Kidney (tissue), 11 donors: ENCODE measurements around the gene BUB1. TPM values are rescaled to one million over a fixed set of nuclear protein-coding genes. Genes with fewer than 3 reads are reported as not detected.
"Not testable (repeated sequence)": the region's sequence is repeated elsewhere in the genome, so short reads cannot be mapped to it uniquely, and the experiment has no call there.

Experiments
- DNase-seq, 5 donors: peaks; one replicate each; pipeline ENCODE4 v3.0.0-alpha.2; 2013 to 2020
- FAIRE-seq: peaks from 2 replicates; lab custom pipeline; 2012; peaks lifted over from hg19 to GRCh38; lab: Jason Lieb, UNC
- H3K27ac ChIP-seq, 2 donors: one replicate each; pipeline ENCODE4 v1.7.0; 2013; ENCODE audit warnings: low read depth in 2 of 2, low read length in 2 of 2, inconsistent platforms in 1 of 2
- H3K27me3 ChIP-seq: one replicate; pipeline ENCODE4 v1.7.1; 2013; ENCODE audit warnings: low read length, inconsistent platforms; ENCODE audit not compliant: control insufficient read depth, insufficient read depth
- H3K36me3 ChIP-seq, 3 donors: one replicate each; pipeline versions ENCODE4 v1.7.0 to v1.7.1; 2013; ENCODE audit warnings: low read length in 3 of 3, control low read depth in 1 of 3, inconsistent platforms in 1 of 3; ENCODE audit not compliant: insufficient read depth in 3 of 3, control insufficient read depth in 2 of 3
- H3K4me1 ChIP-seq, 3 donors: one replicate each; pipeline versions ENCODE4 v1.7.0 to v1.7.1; 2013; ENCODE audit warnings: low read length in 3 of 3, inconsistent platforms in 1 of 3, low read depth in 1 of 3; ENCODE audit not compliant: control insufficient read depth in 2 of 3, insufficient read depth in 2 of 3
- H3K4me3 ChIP-seq, 3 donors: one replicate each; pipeline versions ENCODE4 v1.7.0 to v1.8.1; 2013; ENCODE audit warnings: low read length in 3 of 3, control low read depth in 1 of 3, inconsistent platforms in 1 of 3
- H3K9ac ChIP-seq, 3 donors: one replicate each; pipeline versions ENCODE4 v1.7.0 to v1.7.1; 2013; ENCODE audit warnings: low read length in 3 of 3, control low read depth in 1 of 3, inconsistent platforms in 1 of 3
- H3K9me3 ChIP-seq, 3 donors: one replicate each; pipeline versions ENCODE4 v1.7.0 to v1.7.1; 2013; ENCODE audit warnings: low read length in 3 of 3, control low read depth in 1 of 3, inconsistent platforms in 1 of 3; ENCODE audit not compliant: control insufficient read depth in 2 of 3, insufficient read depth in 1 of 3
- intact Hi-C: fragments of 100-400 bp; cut with DNase I; formaldehyde crosslinking; loops from one replicate; pipeline ENCODE4 v1.11.1; 2022
- polyA plus RNA-seq: library from polyadenylated mRNA; stranded (reverse); fragments of 350-450 nt; fragmentation: Illumina TruSeq; extraction: RNeasy Lipid Tissue Mini Kit (QIAGEN cat#74804); gene quantifications from one replicate; pipeline ENCODE4 v1.2.3, GENCODE V29; 2014; ENCODE audit warnings: low read depth, low replicate concordance; ENCODE audit not compliant: insufficient read depth
- total RNA-seq: library from RNA; stranded (reverse); fragmentation: NEBNext Ultra II Directional; extraction: Animal tissue kit (Norgen Biotek cat#: 25700); gene quantifications from one replicate; pipeline ENCODE4 v1.2.1, GENCODE V29; 2021
- donor health status: control.
- donor health status: control.
- donor health status: DM: yes; HTN: yes; CAD: no.
- donor health status: Normal renal cell carcinoma (clear cell type).

Gene BUB1
- total and polyA plus RNA-seq, 2 donors from 2014 or later = 0.15 to 1.8 TPM

GRCh38 chr2:110619326-110619939, 58.4 kb downstream of the BUB1 start:
- FAIRE-seq, H3K4me1 ChIP-seq, DNase-seq, H3K9ac ChIP-seq, intact Hi-C loops, H3K4me3 ChIP-seq, H3K27me3 ChIP-seq, H3K9me3 ChIP-seq, H3K27ac ChIP-seq, H3K36me3 ChIP-seq: not testable (repeated sequence)

GRCh38 chr2:110613927-110614326, 63.9 kb downstream of the BUB1 start:
- H3K9me3 ChIP-seq, H3K27me3 ChIP-seq, H3K27ac ChIP-seq, DNase-seq, FAIRE-seq, H3K36me3 ChIP-seq, H3K9ac ChIP-seq, H3K4me1 ChIP-seq, intact Hi-C loops, H3K4me3 ChIP-seq: not testable (repeated sequence)

- H3K9me3 ChIP-seq, H3K36me3 ChIP-seq, H3K27ac ChIP-seq, H3K4me3 ChIP-seq, H3K27me3 ChIP-seq, H3K4me1 ChIP-seq, intact Hi-C loops, H3K9ac ChIP-seq, FAIRE-seq: not testable (repeated sequence)
- peak in 1 of 5 donors; percentile 35 for DNase-seq
Measured at GRCh38 chr2:110610613-110611250, 67.1 kb downstream of the BUB1 start.

GRCh38 chr2:110609843-110610612, 67.8 kb downstream of the BUB1 start:
- H3K9ac ChIP-seq, H3K4me3 ChIP-seq, H3K36me3 ChIP-seq, FAIRE-seq, intact Hi-C loops, H3K27me3 ChIP-seq, DNase-seq, H3K27ac ChIP-seq, H3K4me1 ChIP-seq, H3K9me3 ChIP-seq: not testable (repeated sequence)

- H3K36me3 ChIP-seq, H3K27ac ChIP-seq, H3K4me1 ChIP-seq, H3K4me3 ChIP-seq, intact Hi-C loops, H3K9me3 ChIP-seq, DNase-seq, FAIRE-seq, H3K9ac ChIP-seq, H3K27me3 ChIP-seq: not testable (repeated sequence)
Measured at GRCh38 chr2:110608788-110609502, 68.9 kb downstream of the BUB1 start.

GRCh38 chr2:110605057-110605456, 72.8 kb downstream of the BUB1 start:
- intact Hi-C loops, H3K27ac ChIP-seq, H3K9me3 ChIP-seq, H3K9ac ChIP-seq, H3K4me3 ChIP-seq, H3K27me3 ChIP-seq, FAIRE-seq, H3K4me1 ChIP-seq, H3K36me3 ChIP-seq: not testable (repeated sequence)
- peak in 1 of 5 donors; percentile 61 for DNase-seq

GRCh38 chr2:110603917-110604591, 73.8 kb downstream of the BUB1 start:
- FAIRE-seq, intact Hi-C loops, H3K27ac ChIP-seq, H3K9ac ChIP-seq, H3K27me3 ChIP-seq, H3K4me3 ChIP-seq, H3K4me1 ChIP-seq, H3K9me3 ChIP-seq, H3K36me3 ChIP-seq, DNase-seq: not testable (repeated sequence)
